SH-SY5Y (cell line): ENCODE measurements around the gene GJA5.

Experiments used
- GATA2 ChIP-seq: IDR thresholded peaks from 2 replicates; pipeline ENCODE4 v1.6.1; 2011; ENCODE audit warnings: mild to moderate bottlenecking, low read depth, low read length
- GATA3 ChIP-seq: IDR thresholded peaks from 2 replicates; pipeline ENCODE4 v1.6.1; 2011; ENCODE audit warnings: low read depth, mild to moderate bottlenecking, low read length, moderate library complexity

GRCh38 chr1:147787765-147788164, 27.4 kb upstream of the GJA5 start:
- TF ChIP-seq GATA3: no peak
- TF ChIP-seq GATA2: no peak
